Neutrophil (primary cell): Measurements from ENCODE around the gene FAM110A.

Experiments used
- H3K27ac ChIP-seq: fragments of 200-600 bp; sonication (generic); 2 replicates; pipeline ENCODE4 v1.5.1; 2016; ENCODE audit warnings: mild to moderate bottlenecking, moderate library complexity
- H3K27me3 ChIP-seq: fragments of 200-600 bp; sonication (generic); 2 replicates; pipeline ENCODE4 v1.6.0; 2016; ENCODE audit warnings: mild to moderate bottlenecking
- H3K36me3 ChIP-seq: fragments of 200-600 bp; sonication (generic); 2 replicates; pipeline ENCODE4 v1.5.1; 2017
- H3K4me1 ChIP-seq, 2 experiments: fragments of 200-600 bp in 1 of 2; sonication (generic) in 1 of 2; 1 replicate in 1 of 2; 2 replicates in 1 of 2; pipeline versions ENCODE4 v1.5.1 to v1.6.1; 2013 to 2016; ENCODE audit warnings: low read depth in 1 of 2, low read length in 1 of 2, mild to moderate bottlenecking in 1 of 2, moderate library complexity in 1 of 2; ENCODE audit not compliant: control insufficient read depth in 1 of 2, insufficient read depth in 1 of 2
- H3K4me3 ChIP-seq, 2 experiments: fragments of 200-600 bp in 1 of 2; sonication (generic) in 1 of 2; 1 replicate in 1 of 2; 2 replicates in 1 of 2; pipeline ENCODE4 v1.5.1; 2013 to 2016; ENCODE audit warnings: low read depth in 1 of 2, low read length in 1 of 2, mild to moderate bottlenecking in 1 of 2, moderate library complexity in 1 of 2
- H3K9me3 ChIP-seq: fragments of 200-600 bp; sonication (generic); 2 replicates; pipeline ENCODE4 v1.5.1; 2016
- CTCF ChIP-seq: fragments of 200-600 bp; sonication (generic); IDR thresholded peaks from 2 replicates; pipeline ENCODE4 v1.5.1; 2016; ENCODE audit warnings: antibody characterized with exemption

The FAM110A gene

GRCh38 chr20:821731-822065 is 11.8 kb upstream of the FAM110A start:
- Histone ChIP-seq H3K36me3 (no peaks in the 10 kb centered on the region), H3K4me3 (no peak overlapping the region), H3K27ac (no peak overlapping the region), H3K9me3 (no peaks in the 10 kb centered on the region), H3K4me1 (no peaks in the 10 kb centered on the region), H3K27me3 (no peaks in the 10 kb centered on the region)
- no peak for TF ChIP-seq CTCF

- no peak overlapping the region for H3K4me3 ChIP-seq
- no peaks in the 10 kb centered on the region for H3K9me3 ChIP-seq
- no peak overlapping the region for H3K27ac ChIP-seq
- no peaks in the 10 kb centered on the region for H3K36me3 ChIP-seq
- no peak for TF ChIP-seq CTCF
- H3K4me1 ChIP-seq = no peaks in the 10 kb centered on the region
- H3K27me3 ChIP-seq = no peaks in the 10 kb centered on the region
These were observed 10.6 kb upstream of the FAM110A start for GRCh38 chr20:822651-823573.

- no peak for TF ChIP-seq CTCF
- Histone ChIP-seq H3K36me3 (no peaks in the 10 kb centered on the region), H3K4me3 (no peak overlapping the region), H3K9me3 (no peaks in the 10 kb centered on the region), H3K4me1 (no peaks in the 10 kb centered on the region), H3K27me3 (no peaks in the 10 kb centered on the region), H3K27ac (no peak overlapping the region)
These were observed 10.0 kb upstream of the FAM110A start for GRCh38 chr20:823574-823902.

- Histone ChIP-seq H3K4me1 (no peaks in the 10 kb centered on the region), H3K9me3 (no peaks in the 10 kb centered on the region), H3K27me3 (no peaks in the 10 kb centered on the region), H3K36me3 (no peaks in the 10 kb centered on the region), H3K4me3 (no peak overlapping the region), H3K27ac (no peak overlapping the region)
- TF ChIP-seq CTCF = no peak
These were observed 9.0 kb upstream of the FAM110A start for GRCh38 chr20:824490-824889.

GRCh38 chr20:824916-825315 is 8.6 kb upstream of the FAM110A start:
- H3K36me3 ChIP-seq = no peaks in the 10 kb centered on the region
- H3K27ac ChIP-seq = no peak overlapping the region
- H3K4me1 ChIP-seq = peaks cover 0 to 1% of the 10 kb centered on the region in 2 experiments
- no peak overlapping the region for H3K4me3 ChIP-seq
- no peaks in the 10 kb centered on the region for H3K27me3 ChIP-seq
- H3K9me3 ChIP-seq = no peaks in the 10 kb centered on the region
- no peak for TF ChIP-seq CTCF
